DMS153 treated with DMSO at 0.1 percent for 48 hours (cell line): ENCODE measurements around the gene PPM1L.

Experiments used
- DNase-seq: peaks from one replicate; lab custom pipeline; 2025; ENCODE audit not compliant: unreplicated experiment; lab: John Stamatoyannopoulos, UW

The PPM1L gene

GRCh38 chr3:160842021-160843005 lies 86.3 kb downstream of the PPM1L start:
- DNase-seq: no peak

- no peak for DNase-seq
Observed at GRCh38 chr3:160851629-160852210, 95.7 kb downstream of the PPM1L start.

DNA sequence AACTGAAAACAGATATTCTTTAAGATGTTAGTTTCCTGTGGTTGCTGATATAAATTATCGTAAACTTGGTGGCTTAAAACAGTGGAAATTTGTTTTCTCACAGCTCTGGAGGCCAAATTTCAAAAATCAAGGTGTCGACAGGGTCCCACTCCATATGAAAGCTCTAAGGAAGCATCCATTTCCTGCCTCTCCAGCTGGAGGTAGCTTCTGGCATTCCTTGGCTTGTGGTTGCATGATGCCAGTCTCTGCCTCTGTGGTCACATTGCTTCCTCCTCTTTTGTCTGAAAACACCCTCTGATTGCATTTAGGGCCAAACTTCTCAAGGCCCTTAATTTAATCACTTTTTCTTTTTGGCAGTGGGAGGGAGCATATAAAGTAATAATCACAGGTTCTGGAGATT lies 96.8 kb downstream of the PPM1L start:
- DNase-seq: no peak

DNA sequence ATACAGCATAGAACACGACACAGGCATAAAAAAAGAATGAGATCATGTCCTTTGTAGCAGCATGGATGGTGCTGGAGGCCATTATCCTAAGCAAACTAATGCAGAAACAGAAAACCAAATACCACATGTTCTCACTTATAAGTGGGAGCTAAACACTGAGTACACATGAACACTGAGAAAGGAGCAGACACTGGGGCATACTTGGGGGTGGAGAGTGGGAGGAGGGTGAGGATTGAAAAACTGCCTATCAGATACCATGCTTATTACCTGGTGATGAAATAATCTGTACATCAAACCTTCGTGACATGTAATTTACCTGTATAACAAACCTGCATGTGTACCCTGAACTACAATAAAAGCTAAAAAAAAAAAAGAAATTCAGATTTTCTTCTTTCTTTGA lies 100.4 kb downstream of the PPM1L start:
- no peak for DNase-seq

DNA sequence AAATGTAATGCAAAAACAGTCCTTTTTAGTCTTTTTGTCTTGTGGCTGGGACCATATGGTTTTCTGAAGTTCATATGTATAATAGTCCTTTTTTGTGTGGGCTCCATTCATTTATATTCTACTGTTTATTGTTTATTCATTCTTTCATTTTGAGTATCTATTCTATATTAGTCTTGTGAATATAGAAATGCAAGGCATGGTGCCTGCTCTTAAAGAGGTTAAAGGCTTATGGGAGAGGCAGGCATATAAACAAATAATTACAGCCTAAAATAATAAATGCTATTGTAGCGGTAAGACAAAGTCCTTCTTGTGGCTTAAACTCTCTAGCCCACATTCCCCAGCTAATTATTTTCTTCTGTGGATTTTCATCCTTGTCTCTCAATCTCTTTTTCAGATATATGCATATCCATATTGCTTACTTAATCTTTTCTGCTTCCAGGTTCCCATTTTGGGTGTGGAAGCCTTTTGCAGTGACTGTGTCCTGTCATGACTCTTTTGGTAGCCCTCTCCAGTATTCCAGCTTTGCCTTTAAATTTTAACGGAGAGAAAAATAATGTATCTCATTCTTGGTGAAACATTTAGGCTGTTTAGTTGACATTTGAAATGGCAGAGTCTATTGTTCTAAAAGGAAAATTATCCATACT lies 101.6 kb downstream of the PPM1L start:
- DNase-seq: no peak

- no peak for DNase-seq
Observed at GRCh38 chr3:160860346-160860745, 104.3 kb downstream of the PPM1L start.

GRCh38 chr3:160869825-160870224 lies 113.8 kb downstream of the PPM1L start:
- no peak for DNase-seq

DNA sequence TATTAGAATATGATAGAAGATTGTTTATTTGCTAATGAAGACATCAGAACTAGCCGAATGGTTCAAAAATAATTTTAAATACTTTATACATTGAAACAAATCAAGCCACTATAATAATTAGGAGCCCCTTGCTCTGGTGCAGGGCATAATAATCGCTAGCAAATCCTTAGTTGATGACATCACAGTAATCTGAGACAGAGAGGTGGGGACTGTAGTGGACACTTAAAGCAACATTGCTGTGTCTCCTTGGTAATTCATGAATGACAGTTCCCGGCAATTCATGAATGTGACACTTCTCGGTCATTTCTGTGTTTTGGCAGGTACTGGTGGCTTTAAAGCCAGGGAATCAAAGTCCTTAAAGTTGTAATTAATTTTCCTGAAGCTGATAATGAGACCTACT lies 114.3 kb downstream of the PPM1L start:
- no peak for DNase-seq

DNA sequence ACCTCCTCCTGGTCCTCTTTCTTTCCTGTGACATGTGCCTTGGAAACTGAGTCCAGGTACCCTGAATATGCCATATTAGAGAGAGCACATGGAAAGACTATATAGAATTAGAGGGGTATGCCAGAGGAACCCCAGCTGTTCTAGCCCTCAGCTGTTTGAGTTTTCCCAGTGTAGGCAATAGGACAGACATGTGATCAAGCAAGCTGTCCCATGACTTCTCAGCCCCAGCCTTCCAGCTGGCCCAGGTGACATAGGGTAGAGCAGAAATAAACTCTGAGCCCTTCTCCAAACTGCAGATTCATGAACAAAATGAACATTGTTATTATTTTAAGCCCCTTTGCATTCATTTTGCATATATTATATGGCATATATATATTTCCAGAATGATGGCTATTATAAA lies 118.7 kb downstream of the PPM1L start:
- DNase-seq: no peak

GRCh38 chr3:160876643-160877042 lies 120.6 kb downstream of the PPM1L start:
- no peak for DNase-seq

- no peak for DNase-seq
Observed at GRCh38 chr3:160879859-160880258, 123.8 kb downstream of the PPM1L start.

DNA sequence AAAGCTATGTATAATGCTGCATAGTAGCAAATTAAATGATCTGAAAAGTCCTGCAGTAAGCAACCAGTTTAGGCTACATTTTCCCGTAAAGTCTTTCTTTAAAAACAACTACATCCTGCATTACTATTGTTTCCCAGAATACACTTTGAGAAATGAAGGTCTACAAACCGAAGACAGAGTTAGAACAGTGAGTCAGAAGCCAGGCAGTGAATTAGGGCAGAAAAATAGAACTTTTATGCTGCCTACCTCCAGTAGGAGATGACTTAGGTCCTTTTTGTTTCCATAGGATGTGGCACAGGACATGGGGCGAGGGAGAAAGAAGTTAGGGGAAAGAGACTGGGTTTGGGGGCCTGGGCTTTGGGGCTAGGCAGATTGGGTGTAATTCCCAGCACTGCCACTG lies 127.3 kb downstream of the PPM1L start:
- no peak for DNase-seq

GRCh38 chr3:160885791-160886286 lies 129.8 kb downstream of the PPM1L start:
- no peak for DNase-seq

GRCh38 chr3:160886421-160886820 lies 130.4 kb downstream of the PPM1L start:
- no peak for DNase-seq

GRCh38 chr3:160893207-160893606 lies 137.2 kb downstream of the PPM1L start:
- DNase-seq: no peak

- no peak for DNase-seq
Observed at GRCh38 chr3:160904691-160905090, 148.7 kb downstream of the PPM1L start.

- no peak for DNase-seq
Observed at GRCh38 chr3:160906646-160907045, 150.6 kb downstream of the PPM1L start.

DNA sequence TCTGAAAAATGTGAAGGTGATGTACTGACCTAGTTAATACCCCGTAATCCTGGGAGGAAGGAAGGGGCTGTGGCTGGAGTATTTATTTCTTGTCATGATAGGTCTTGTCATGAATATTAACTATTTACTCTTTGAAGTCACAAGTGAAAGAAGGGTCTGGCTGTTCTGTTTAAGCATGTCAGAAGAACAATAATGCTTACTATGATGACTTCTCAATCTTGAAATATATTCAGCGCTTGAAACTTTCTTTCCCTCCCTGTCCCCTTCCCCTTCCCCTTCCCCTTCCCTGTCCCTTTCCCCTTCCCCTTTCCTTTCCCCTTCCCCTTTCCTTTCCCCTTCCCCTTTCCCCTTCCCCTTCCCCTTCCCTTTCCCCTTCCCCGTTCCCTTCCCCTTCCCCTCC lies 153.9 kb downstream of the PPM1L start:
- DNase-seq: no peak

- no peak for DNase-seq
Observed at GRCh38 chr3:160911411-160911810, 155.4 kb downstream of the PPM1L start.

DNA sequence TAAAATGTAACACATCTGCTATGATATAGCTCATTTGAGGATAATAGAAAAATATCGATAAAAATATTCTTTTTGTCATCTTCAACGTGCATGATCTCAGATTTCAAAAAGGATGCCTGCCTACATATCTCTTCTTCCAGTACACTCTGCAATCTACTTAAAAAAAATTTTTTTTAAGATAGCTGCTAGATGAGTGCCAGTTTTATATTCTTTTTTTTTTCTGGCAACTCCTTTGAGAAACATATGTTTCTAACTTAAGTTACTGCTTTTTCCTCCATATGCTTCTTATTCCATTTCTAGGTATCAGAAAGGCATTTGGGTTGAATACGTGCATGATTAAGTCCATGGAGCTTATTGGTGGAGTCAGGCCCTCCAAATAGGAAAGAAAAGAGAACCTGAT lies 160.4 kb downstream of the PPM1L start:
- DNase-seq: no peak

DNA sequence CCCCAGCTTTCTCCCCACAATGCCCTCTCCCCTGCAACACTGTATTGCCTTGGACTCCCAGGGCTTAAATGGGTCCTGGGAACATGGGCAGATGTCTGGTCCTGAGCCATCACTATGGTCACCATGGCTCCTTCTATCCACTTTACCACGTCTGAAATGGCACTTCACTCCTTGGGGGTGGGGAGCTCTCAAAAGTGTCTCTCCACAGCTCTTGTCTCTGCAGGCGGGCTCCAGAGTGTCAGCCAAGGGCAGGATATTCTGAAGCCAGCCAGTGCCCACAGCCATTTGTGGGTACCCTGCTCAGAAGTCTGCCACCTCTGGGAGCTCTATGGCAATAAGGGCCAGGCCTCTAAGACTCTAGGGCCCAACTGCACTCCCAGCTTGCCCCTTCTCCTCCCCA lies 163.9 kb downstream of the PPM1L start:
- no peak for DNase-seq
